Aortic smooth muscle cell (primary cell): ENCODE results near the gene MYOM1. TPM values are rescaled to one million over a fixed set of nuclear protein-coding genes. Genes with fewer than 3 reads are reported as not detected.

Experiments
- total RNA-seq: library from RNA; depleted of rRNA; stranded (reverse); fragments of >200 nt; gene quantifications from 2 replicates; pipeline ENCODE4 v1.2.3, GENCODE V29; 2014

MYOM1 gene
- 1.9 and 2.4 TPM in 2 replicates for total RNA-seq

GRCh38 chr18:3219631-3220335, at the start of gene MYOM1:
MYOM1 (minus strand) TSS chr18:3219968; CDS start chr18:3215223, 4,745 bp downstream.

GRCh38 chr18:3261373-3262233, 41.8 kb upstream of the MYOM1 start, which contains the start of gene MYL12B:
MYL12B (plus strand) TSS chr18:3262133; CDS start chr18:3272899, 10,766 bp downstream.

GRCh38 chr18:3247240-3248061, 27.7 kb upstream of the MYOM1 start, which contains the start of gene MYL12A:
MYL12A (plus strand) TSS chr18:3247801; CDS start chr18:3253248, 5,447 bp downstream.

Other genes starting within 250 kb of the MYOM1 start
- gene LPIN2, start 206.8 kb downstream of the MYOM1 start, total RNA-seq = 25.2 and 26.3 TPM in 2 replicates
- gene MYL12A, start 27.8 kb upstream of the MYOM1 start, total RNA-seq = 1,492 and 1,598 TPM in 2 replicates
- 608 and 668 TPM in 2 replicates for gene MYL12B, start 42.2 kb upstream of the MYOM1 start, total RNA-seq
- gene TGIF1, start 230.2 kb upstream of the MYOM1 start, total RNA-seq = 62.9 and 73.6 TPM in 2 replicates